Upper lobe of right lung (tissue), 1 donor: Measurements from ENCODE around the gene CAP1. TPM values are rescaled to one million over a fixed set of nuclear protein-coding genes. Genes with fewer than 3 reads are reported as not detected.

Source experiments
- ATAC-seq: fragments of 200-7000 bp; cut with Tn5 transposase; one replicate; pipeline ENCODE4 v1.9.1; 2020; ENCODE audit warnings: mild to moderate bottlenecking, moderate library complexity
- DNase-seq: peaks from one replicate; pipeline ENCODE4 v3.0.0-alpha.2; 2020
- H3K27ac ChIP-seq: fragments of 200-600 bp; one replicate; pipeline ENCODE4 v1.8.0; 2022
- H3K27me3 ChIP-seq: fragments of 200-600 bp; one replicate; pipeline ENCODE4 v1.8.0; 2022; ENCODE audit warnings: mild to moderate bottlenecking
- H3K36me3 ChIP-seq: fragments of 200-600 bp; one replicate; pipeline ENCODE4 v1.8.0; 2022
- H3K4me1 ChIP-seq: fragments of 200-600 bp; one replicate; pipeline ENCODE4 v1.8.0; 2022
- H3K4me3 ChIP-seq: fragments of 200-600 bp; one replicate; pipeline ENCODE4 v1.8.0; 2022; ENCODE audit warnings: mild to moderate bottlenecking
- H3K9me3 ChIP-seq: fragments of 200-600 bp; one replicate; pipeline ENCODE4 v1.8.0; 2022
- intact Hi-C: fragments of 100-400 bp; cut with DNase I; formaldehyde crosslinking; loops from one replicate; pipeline ENCODE4 v1.11.0; 2022
- total RNA-seq: library from RNA; stranded (reverse); fragmentation: NEBNext Ultra II Directional; extraction: Animal tissue kit (Norgen Biotek cat#: 25700); gene quantifications from one replicate; pipeline ENCODE4 v1.2.1, GENCODE V29; 2021
- TF ChIP-seq, protein P1 (sequence below): fragments of 200-600 bp; IDR thresholded peaks from one replicate; pipeline ENCODE4 v1.8.0; 2022; ENCODE audit warnings: antibody characterized with exemption
- donor health status: DM: no; HTN: yes; CAD: no; lungs with severe emphysema.

Gene CAP1
- total RNA-seq, 1 donor from 2014 or later = 373 TPM

DNA sequence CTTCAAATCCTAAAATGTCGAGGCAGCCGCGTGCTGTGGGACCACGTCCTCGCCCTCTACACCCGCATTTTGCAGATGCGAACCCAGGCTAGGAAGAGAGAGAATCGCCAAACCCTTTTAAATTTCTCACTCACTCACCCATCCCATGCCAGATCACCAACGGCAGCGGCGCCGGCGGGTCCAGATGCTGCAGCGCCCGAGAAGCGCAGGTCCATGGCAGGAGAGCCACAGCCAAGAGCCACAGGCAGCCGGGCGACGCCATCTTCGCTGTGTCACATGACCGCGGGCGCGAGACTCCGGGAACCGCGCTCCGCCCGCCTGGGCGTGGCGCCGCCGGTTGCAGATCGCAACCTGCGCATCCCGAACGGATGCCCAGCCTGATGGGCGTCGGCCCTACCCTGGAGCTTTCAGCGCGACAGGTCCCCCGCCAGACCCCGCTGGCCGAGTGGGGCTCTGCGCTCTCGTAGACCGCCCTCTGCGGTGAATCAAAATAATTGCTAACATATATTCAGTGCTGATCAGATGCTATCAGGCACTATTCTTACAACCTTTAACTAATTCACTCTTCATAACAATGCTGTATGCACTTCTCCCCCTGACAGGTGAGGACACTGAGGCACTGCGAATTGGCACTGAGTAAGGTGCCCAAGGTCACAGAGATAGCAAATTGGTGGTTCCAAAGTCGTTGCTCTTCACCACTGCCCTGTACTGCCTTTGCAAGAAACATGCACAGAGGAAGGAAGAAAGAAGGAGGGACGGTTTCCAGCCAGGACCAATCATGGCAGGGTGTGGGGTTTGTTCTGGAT lies 56.7 kb downstream of the CAP1 start, which contains the start of gene PPT1:
Gene PPT1 (minus strand): TSS at position 276 of the 806 bp plus-strand sequence. CDS start 14 bp downstream, at position 262.
- peak; percentile 97 for ATAC-seq
- peaks cover 12% of the 10 kb centered on the region for H3K4me1 ChIP-seq
- TF ChIP-seq, protein P1, sequence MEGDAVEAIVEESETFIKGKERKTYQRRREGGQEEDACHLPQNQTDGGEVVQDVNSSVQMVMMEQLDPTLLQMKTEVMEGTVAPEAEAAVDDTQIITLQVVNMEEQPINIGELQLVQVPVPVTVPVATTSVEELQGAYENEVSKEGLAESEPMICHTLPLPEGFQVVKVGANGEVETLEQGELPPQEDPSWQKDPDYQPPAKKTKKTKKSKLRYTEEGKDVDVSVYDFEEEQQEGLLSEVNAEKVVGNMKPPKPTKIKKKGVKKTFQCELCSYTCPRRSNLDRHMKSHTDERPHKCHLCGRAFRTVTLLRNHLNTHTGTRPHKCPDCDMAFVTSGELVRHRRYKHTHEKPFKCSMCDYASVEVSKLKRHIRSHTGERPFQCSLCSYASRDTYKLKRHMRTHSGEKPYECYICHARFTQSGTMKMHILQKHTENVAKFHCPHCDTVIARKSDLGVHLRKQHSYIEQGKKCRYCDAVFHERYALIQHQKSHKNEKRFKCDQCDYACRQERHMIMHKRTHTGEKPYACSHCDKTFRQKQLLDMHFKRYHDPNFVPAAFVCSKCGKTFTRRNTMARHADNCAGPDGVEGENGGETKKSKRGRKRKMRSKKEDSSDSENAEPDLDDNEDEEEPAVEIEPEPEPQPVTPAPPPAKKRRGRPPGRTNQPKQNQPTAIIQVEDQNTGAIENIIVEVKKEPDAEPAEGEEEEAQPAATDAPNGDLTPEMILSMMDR = peak; percentile 21
- no peaks in the 10 kb centered on the region for H3K9me3 ChIP-seq
- peak within 1 kb of the TSS; percentile 60 for H3K27ac ChIP-seq
- intact Hi-C loops = no loop called here
- peak within 1 kb of the TSS; percentile 78 for H3K4me3 ChIP-seq
- DNase-seq = peak; percentile 93
- H3K36me3 ChIP-seq = peaks cover 1% of the 10 kb centered on the region
- H3K27me3 ChIP-seq = no peaks in the 10 kb centered on the region

DNA sequence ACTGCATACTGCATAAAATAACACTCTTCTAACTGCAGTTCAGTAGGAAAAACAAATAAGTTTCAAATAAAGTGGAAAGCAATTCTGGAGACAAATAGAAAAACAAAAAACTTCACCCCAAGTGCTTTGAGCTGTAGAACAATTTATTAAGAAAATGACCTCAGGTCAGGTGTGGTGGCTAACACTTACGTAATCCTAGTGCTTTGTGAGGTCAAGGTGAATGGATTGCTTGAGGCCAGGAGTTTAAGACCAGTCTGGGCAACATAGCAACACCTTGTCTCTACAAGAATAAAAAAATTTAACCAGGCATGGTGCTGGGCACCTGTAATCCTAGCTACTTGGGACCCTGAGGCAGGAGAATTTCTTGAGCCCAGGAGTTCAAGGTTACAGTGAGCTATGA lies 61.5 kb downstream of the CAP1 start:
- TF ChIP-seq, protein P1 = no peak
- DNase-seq (no peak), ATAC-seq (no peak)
- H3K9me3 ChIP-seq = no peaks in the 10 kb centered on the region
- H3K36me3 ChIP-seq = no peaks in the 10 kb centered on the region
- H3K4me3 ChIP-seq = no peak overlapping the region
- intact Hi-C loops = no loop called here
- no peaks in the 10 kb centered on the region for H3K27me3 ChIP-seq
- H3K27ac ChIP-seq = no peak overlapping the region
- H3K4me1 ChIP-seq = peaks cover 4% of the 10 kb centered on the region

- intact Hi-C loops = no loop called here
- H3K4me3 ChIP-seq = no peak overlapping the region
- TF ChIP-seq, protein P1 = no peak
- no peaks in the 10 kb centered on the region for H3K27me3 ChIP-seq
- H3K36me3 ChIP-seq = no peaks in the 10 kb centered on the region
- ATAC-seq (no peak), DNase-seq (no peak)
- no peaks in the 10 kb centered on the region for H3K4me1 ChIP-seq
- H3K27ac ChIP-seq = no peak overlapping the region
- H3K9me3 ChIP-seq = no peaks in the 10 kb centered on the region
Observed at GRCh38 chr1:40102896-40103295, 62.4 kb downstream of the CAP1 start.

- DNase-seq = no peak
- Histone ChIP-seq H3K36me3 (no peaks in the 10 kb centered on the region), H3K4me3 (no peak overlapping the region), H3K4me1 (no peaks in the 10 kb centered on the region), H3K9me3 (no peaks in the 10 kb centered on the region), H3K27me3 (no peaks in the 10 kb centered on the region), H3K27ac (no peak overlapping the region)
- intact Hi-C loops = no loop called here
- no peak for ATAC-seq
- TF ChIP-seq, protein P1 = no peak
Observed at GRCh38 chr1:40105028-40105427, 64.5 kb downstream of the CAP1 start.

DNA sequence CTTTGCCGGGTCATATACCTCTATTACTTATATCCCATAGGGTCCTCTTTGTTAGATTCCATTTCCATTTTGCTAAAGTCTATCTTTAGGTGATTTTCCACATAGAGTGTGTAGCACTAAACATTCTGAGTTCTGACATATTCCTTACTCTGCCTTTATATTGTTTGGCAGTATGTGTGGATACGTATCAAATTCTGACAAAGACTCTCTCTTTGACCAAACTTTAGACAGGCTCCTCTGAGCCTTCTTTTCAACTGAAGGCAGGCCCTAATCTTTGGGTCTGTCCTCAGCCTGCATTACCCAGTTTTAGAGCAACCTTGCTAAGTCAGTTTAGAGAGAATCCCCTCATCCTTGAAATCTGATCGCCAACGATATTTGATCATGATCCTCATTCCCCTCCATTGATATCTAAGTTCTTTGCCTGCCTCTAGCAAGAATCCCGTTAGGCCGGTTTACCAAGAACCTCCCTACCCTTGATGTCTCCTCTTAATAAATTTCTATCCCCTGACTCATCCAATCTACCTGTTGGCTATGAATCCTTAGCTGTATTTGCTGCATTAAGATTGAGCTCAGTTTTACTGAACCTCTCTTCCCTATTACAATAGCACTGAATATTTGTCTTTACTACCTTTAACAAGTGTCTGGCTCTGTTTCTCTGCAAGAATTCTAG lies 66.9 kb downstream of the CAP1 start:
- no peak overlapping the region for H3K27ac ChIP-seq
- TF ChIP-seq, protein P1 = no peak
- DNase-seq (no peak), ATAC-seq (peak; percentile 79)
- H3K9me3 ChIP-seq = no peaks in the 10 kb centered on the region
- intact Hi-C loops = no loop called here
- no peak overlapping the region for H3K4me3 ChIP-seq
- no peaks in the 10 kb centered on the region for H3K36me3 ChIP-seq
- H3K4me1 ChIP-seq = no peaks in the 10 kb centered on the region
- peaks cover 3% of the 10 kb centered on the region for H3K27me3 ChIP-seq
